Esophagus (tissue), 2 donors: Measurements from ENCODE around the gene HNF4A. TPM values are rescaled to one million over a fixed set of nuclear protein-coding genes. Genes with fewer than 3 reads are reported as not detected.

Source experiments
- H3K27ac ChIP-seq, 2 donors: one replicate each; pipeline ENCODE4 v1.5.1; 2013; ENCODE audit warnings: low read depth in 2 of 2, mild to moderate bottlenecking in 2 of 2, inconsistent platforms in 1 of 2, low read length in 1 of 2, moderate library complexity in 1 of 2
- H3K27me3 ChIP-seq, 2 donors: one replicate each; pipeline ENCODE4 v1.6.1; 2013; ENCODE audit warnings: low read length in 2 of 2, control low read depth in 1 of 2, mild to moderate bottlenecking in 1 of 2; ENCODE audit not compliant: insufficient read depth in 2 of 2, control insufficient read depth in 1 of 2
- H3K36me3 ChIP-seq, 2 donors: one replicate each; pipeline ENCODE4 v1.6.1; 2013; ENCODE audit warnings: low read length in 1 of 2; ENCODE audit not compliant: control insufficient read depth in 2 of 2, insufficient read depth in 2 of 2
- H3K4me1 ChIP-seq, 2 donors: one replicate each; pipeline ENCODE4 v1.6.1; 2013; ENCODE audit warnings: low read length in 1 of 2; ENCODE audit not compliant: control insufficient read depth in 2 of 2, insufficient read depth in 2 of 2
- H3K4me3 ChIP-seq, 2 donors: one replicate each; pipeline ENCODE4 v1.5.1; 2013; ENCODE audit warnings: low read length in 2 of 2, mild to moderate bottlenecking in 2 of 2, low read depth in 1 of 2, moderate library complexity in 1 of 2
- H3K9me3 ChIP-seq, 2 donors: one replicate each; pipeline ENCODE4 v1.6.1; 2013; ENCODE audit warnings: mild to moderate bottlenecking in 2 of 2, low read depth in 1 of 2, low read length in 1 of 2, moderate library complexity in 1 of 2; ENCODE audit not compliant: control insufficient read depth in 2 of 2, insufficient read depth in 1 of 2
- WGBS, 2 donors: extraction: QIAGEN DNeasy Blood & Tissue Kit; methylation state at CpG; one replicate each; pipeline ENCODE4 v1.1.7; 2013; 5-methylcytosine and 5-hydroxymethylcytosine counted together
- polyA plus RNA-seq, 2 donors: library from polyadenylated mRNA; stranded (reverse); fragments of 200-250 nt; gene quantifications; one replicate each; pipeline ENCODE4 v1.2.3, GENCODE V29; 2013
- donor health status: healthy with polysubstance abuse.
- donor health status: Bipolar disorder and iron deficiency.

HNF4A gene
- polyA plus RNA-seq, 2 donors = 0.02 TPM

GRCh38 chr20:44395461-44396340 is 40.2 kb downstream of the HNF4A start:
- no peaks in the 10 kb centered on the region for H3K4me1 ChIP-seq
- no peak overlapping the region for H3K4me3 ChIP-seq
- H3K36me3 ChIP-seq = no peaks in the 10 kb centered on the region
- no peak overlapping the region for H3K27ac ChIP-seq
- no peaks in the 10 kb centered on the region for H3K9me3 ChIP-seq
- no peaks in the 10 kb centered on the region for H3K27me3 ChIP-seq
- WGBS, 2 donors = 64 to 65% methylated on average over 11 of the region's 11 CpGs

- Histone ChIP-seq H3K9me3 (no peaks in the 10 kb centered on the region), H3K27ac (no peak overlapping the region), H3K36me3 (no peaks in the 10 kb centered on the region), H3K4me1 (no peaks in the 10 kb centered on the region), H3K27me3 (no peaks in the 10 kb centered on the region), H3K4me3 (no peak overlapping the region)
- WGBS, 2 donors = 50 to 59% methylated on average over 8 of the region's 8 CpGs
Measured at GRCh38 chr20:44396369-44397130, 41.1 kb downstream of the HNF4A start.

- no peaks in the 10 kb centered on the region for H3K27me3 ChIP-seq
- H3K9me3 ChIP-seq = no peaks in the 10 kb centered on the region
- H3K4me1 ChIP-seq = no peaks in the 10 kb centered on the region
- no peak overlapping the region for H3K27ac ChIP-seq
- WGBS, 2 donors = 34 to 39% methylated on average over 2 of the region's 2 CpGs
- H3K36me3 ChIP-seq = no peaks in the 10 kb centered on the region
- H3K4me3 ChIP-seq = no peak overlapping the region
Measured at GRCh38 chr20:44398335-44398734, 42.8 kb downstream of the HNF4A start.

- Histone ChIP-seq H3K4me3 (no peak overlapping the region), H3K9me3 (no peaks in the 10 kb centered on the region), H3K4me1 (no peaks in the 10 kb centered on the region), H3K36me3 (no peaks in the 10 kb centered on the region), H3K27me3 (no peaks in the 10 kb centered on the region), H3K27ac (no peak overlapping the region)
- WGBS, 2 donors = 68 to 69% methylated on average over 3 of the region's 3 CpGs
Measured at GRCh38 chr20:44399446-44399845, 43.9 kb downstream of the HNF4A start.

GRCh38 chr20:44400671-44400969 is 45.1 kb downstream of the HNF4A start:
- Histone ChIP-seq H3K9me3 (peaks cover 0 to 2% of the 10 kb centered on the region in 2 donors), H3K4me3 (no peak overlapping the region), H3K27ac (no peak overlapping the region), H3K27me3 (no peaks in the 10 kb centered on the region), H3K36me3 (no peaks in the 10 kb centered on the region), H3K4me1 (no peaks in the 10 kb centered on the region)
- 73 to 75% methylated on average over 5 of the region's 5 CpGs for WGBS, 2 donors

- H3K27ac ChIP-seq = no peak overlapping the region
Measured at GRCh38 chr20:44400970-44401769, 45.7 kb downstream of the HNF4A start.

GRCh38 chr20:44401770-44402390 is 46.4 kb downstream of the HNF4A start:
- Histone ChIP-seq H3K9me3 (peaks cover 0 to 2% of the 10 kb centered on the region in 2 donors), H3K36me3 (no peaks in the 10 kb centered on the region), H3K4me1 (peaks cover 0 to 4% of the 10 kb centered on the region in 2 donors), H3K27ac (no peak overlapping the region), H3K4me3 (no peak overlapping the region), H3K27me3 (no peaks in the 10 kb centered on the region)
- 78 to 90% methylated on average over 17 of the region's 17 CpGs for WGBS, 2 donors

More at GRCh38 chr20:44400970-44401769, 45.7 kb downstream of the HNF4A start:
- Histone ChIP-seq H3K27me3 (no peaks in the 10 kb centered on the region), H3K4me1 (no peaks in the 10 kb centered on the region), H3K9me3 (peaks cover 0 to 2% of the 10 kb centered on the region in 2 donors), H3K4me3 (no peak overlapping the region), H3K36me3 (no peaks in the 10 kb centered on the region)
- 61 to 72% methylated on average over 22 to 23 of the region's 23 CpGs for WGBS, 2 donors

- Histone ChIP-seq H3K4me3 (no peak overlapping the region), H3K36me3 (no peaks in the 10 kb centered on the region), H3K27me3 (no peaks in the 10 kb centered on the region), H3K4me1 (peaks cover 0 to 4% of the 10 kb centered on the region in 2 donors), H3K27ac (no peak overlapping the region), H3K9me3 (peaks cover 0 to 2% of the 10 kb centered on the region in 2 donors)
- WGBS, 2 donors = 66 to 78% methylated on average over 17 to 18 of the region's 18 CpGs
Measured at GRCh38 chr20:44402391-44403193, 47.1 kb downstream of the HNF4A start.
